NCI-H1048 (cell line): ENCODE results near the gene EVI5.
"Not testable (repeated sequence)": the region's sequence is repeated elsewhere in the genome, so short reads cannot be mapped to it uniquely, and the experiment has no call there.

Source experiments
- DNase-seq: peaks from one replicate; lab custom pipeline; 2025; lab: John Stamatoyannopoulos, UW

The EVI5 gene

DNA sequence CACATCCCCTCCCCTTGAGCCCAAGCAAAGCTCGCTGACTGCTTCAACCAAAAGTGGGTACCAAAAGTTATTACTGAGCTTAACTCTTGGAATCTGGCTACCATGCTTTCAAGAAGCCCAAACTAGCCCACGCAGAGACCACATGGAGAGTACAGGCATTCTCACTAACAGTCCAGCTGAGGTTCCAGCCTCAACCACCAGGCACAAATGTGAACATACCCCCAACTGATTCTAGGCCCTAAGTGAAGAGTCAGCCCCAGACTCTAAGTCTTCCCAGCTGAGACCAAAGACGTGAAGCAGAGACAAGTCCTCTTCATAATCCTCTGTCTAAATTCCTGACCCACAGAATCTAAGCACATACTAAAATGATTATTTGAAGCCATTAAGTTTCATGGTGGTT is 36.8 kb downstream of the EVI5 start:
- no peak for DNase-seq

DNA sequence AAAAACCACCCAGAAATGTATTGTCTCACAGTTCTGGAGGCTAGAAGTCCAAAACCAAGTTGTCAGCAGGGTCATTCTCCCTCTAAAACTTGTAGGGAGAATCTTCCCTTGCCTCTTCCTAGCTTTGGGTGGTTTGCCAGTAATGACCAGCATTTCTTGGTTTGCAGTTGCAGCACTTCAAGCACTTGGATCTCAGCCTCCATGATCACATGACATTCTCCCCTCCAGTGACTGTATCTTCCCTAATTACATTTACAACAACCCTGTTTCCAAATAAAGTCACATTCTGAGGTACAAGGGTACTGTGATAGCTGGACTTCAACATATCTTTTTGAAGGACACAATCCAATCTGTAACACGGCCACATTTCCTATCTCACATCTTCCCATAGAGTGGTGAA is 37.2 kb downstream of the EVI5 start:
- DNase-seq = no peak

GRCh38 chr1:92746255-92746654 is 38.7 kb downstream of the EVI5 start:
- DNase-seq = not testable (repeated sequence)

- DNase-seq = no peak
Observed at GRCh38 chr1:92743221-92743620, 41.7 kb downstream of the EVI5 start.

DNA sequence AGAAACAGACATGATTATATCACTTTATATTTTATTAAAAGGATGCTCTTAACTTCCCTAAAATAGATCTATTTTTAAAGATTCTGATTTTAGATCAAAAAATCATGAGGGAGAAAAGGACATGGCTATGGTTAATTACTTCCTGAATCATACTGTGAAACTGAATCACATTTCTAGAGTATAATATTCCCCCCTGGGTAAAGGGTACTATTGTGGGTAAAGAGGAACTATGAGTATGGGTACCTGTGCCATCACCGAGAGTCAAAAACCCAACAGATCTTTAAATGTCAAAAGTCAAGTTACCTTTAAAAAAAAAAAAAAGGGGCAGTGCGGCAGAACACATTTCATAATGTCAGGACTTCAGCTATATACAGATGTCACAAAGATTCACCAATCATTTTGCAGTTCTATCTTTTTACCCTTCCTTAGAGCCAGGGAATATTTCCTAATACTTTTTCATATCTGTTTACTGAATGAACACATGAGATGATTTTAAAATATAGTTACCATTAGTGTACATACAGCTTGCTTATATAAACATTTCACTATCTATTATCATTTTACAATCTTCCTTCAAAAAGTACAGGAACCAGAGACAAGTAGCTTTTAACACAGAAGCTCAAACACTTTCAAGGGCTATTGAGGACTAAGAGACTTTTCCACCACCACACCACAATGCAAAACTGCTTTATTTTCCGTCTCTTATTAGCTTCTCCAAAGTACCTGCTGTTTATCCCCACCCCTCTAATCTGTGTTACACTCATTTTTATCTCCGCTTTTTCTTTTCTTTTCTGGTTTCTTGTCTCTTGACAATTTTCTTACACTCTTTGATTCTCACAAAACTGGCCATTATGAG is 45.0 kb downstream of the EVI5 start:
- no peak for DNase-seq

DNA sequence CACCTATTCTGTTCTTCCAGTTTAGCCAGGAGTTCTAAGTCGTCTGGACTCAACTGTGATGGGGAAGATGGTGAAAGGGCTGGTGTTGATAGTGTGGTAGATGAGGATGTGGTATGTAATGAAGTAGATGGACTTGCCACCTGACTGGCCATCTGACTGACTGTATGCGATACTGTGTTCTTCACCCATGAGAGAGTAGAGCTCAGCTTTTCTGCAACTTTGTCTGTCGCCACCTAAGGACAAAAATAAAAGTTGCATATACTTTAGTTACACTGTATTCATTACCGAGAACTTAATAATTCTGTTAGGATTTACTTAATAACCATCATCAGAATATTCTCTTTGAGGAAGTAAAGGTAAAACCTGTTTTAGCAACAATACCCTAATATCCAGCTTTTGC is 48.5 kb downstream of the EVI5 start:
- DNase-seq = no peak

GRCh38 chr1:92730476-92730875 is 54.4 kb downstream of the EVI5 start:
- no peak for DNase-seq

DNA sequence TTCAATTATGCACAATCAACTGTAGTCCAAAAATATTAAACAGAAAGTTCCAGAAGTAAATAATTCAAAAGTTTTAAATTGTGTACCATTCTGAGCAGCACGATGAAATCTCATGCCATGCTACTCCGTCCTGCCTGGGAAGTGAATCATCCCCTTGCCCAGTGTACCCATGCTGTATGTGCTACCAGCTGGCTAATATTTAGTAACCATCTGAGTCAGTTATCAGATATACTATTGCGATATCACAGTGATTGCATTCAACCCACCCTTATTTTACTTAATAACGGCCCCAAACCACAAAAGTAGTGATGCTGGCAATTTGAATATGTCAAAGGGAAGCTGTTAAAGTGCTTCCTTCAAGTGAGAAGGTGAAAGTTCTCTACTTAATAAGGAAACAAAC is 56.2 kb downstream of the EVI5 start:
- DNase-seq = no peak

DNA sequence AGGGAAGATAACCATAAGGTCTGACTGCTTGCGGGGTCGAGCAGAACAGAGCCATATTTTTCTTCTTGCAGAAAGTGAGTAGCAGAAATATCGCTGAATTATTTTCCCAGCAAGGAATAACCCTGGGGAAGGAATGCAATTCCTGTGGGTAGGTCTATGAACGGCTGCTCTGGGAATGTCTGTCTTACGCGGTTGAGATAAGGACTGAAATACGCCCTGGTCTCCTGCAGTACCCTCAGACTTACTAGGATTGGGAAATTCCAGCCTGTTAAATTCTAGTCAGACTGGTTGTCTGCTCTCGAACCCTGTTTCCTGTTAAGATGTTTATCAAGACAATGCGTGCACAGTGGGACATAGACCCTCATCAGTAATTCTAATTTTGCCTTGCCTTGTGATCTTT is 61.2 kb downstream of the EVI5 start:
- not testable (repeated sequence) for DNase-seq

DNA sequence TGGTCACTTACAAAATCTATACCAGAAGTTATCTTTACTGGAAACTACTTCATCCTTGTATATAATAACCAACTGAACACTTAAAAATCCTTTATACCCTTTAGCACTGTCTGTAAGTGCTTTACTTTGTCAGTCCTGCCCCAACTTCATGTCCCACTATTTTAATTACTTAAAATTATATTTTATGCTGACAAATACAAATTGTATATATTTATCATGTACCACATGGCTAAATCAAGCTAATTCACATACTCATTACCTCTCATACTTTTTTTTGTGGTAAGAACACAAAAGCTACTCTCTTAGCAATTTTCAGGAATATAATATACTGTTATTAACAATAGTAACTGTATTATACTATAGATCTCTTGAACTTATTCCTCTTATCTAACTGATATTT is 63.0 kb downstream of the EVI5 start:
- DNase-seq = no peak

GRCh38 chr1:92721157-92721556 is 63.8 kb downstream of the EVI5 start:
- not testable (repeated sequence) for DNase-seq

- DNase-seq = not testable (repeated sequence)
Observed at GRCh38 chr1:92715476-92715951, 69.4 kb downstream of the EVI5 start.

DNA sequence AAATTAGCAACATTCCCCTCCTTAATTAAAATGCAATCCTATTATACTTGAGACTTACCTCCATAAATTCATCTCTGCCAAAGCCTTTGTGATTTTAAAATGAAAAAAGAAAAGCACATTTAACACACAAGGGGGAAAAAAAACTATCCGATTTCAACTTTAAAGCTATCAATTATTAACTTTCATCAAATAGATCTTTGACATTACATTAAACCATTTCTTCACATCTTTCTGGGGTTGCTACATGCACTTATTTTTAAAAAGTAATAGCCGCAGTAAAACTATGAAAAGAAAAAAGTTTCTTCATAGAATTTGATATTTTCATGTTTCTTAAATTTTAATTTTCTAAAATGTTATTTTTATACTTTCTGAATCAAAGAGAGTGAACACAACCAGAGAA is 71.0 kb downstream of the EVI5 start:
- DNase-seq = no peak

GRCh38 chr1:92711473-92712165 is 73.3 kb downstream of the EVI5 start:
- no peak for DNase-seq

DNA sequence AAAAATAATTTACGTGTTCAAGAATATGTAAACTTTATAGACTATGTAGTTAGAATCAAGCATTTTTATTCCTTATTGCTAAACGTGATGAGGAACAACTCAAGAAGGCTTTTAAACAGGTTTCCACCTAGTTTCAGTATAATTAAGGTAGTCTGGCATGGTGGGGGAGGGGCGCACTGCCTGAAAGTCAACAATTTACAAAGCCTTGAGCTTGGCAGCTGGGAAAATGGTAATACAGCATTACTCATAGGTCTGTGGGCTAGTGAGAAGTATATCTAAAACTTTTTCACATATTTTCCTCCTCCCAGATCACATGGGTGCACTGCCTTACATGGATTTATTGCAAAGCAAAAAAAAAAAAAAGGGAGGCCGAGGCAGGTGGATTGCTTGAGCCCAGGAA is 75.2 kb downstream of the EVI5 start:
- DNase-seq = no peak

- no peak for DNase-seq
Observed at GRCh38 chr1:92708368-92708950, 76.4 kb downstream of the EVI5 start.

GRCh38 chr1:92707709-92708108 is 77.2 kb downstream of the EVI5 start:
- DNase-seq = no peak

DNA sequence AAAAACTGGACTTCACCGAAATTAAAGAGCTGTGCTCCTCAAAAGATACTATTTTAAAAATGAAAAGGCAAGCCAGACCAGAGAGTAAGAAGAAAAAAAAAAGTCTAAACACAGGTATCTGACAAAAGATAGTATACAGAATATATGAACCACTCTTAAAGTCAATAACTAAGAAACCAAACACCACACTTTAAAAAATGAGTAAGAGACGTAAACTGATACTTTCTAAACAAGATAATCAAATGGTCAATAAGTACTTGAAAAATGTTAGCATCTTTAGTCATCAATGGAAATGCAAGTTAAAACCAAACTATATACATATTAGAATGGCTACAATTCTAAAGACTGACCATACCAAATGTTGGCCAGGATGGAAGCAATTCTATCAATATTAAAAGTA is 77.6 kb downstream of the EVI5 start:
- no peak for DNase-seq

GRCh38 chr1:92705446-92705845 is 79.5 kb downstream of the EVI5 start:
- no peak for DNase-seq

- DNase-seq = no peak
Observed at GRCh38 chr1:92701147-92701546, 83.8 kb downstream of the EVI5 start.

DNA sequence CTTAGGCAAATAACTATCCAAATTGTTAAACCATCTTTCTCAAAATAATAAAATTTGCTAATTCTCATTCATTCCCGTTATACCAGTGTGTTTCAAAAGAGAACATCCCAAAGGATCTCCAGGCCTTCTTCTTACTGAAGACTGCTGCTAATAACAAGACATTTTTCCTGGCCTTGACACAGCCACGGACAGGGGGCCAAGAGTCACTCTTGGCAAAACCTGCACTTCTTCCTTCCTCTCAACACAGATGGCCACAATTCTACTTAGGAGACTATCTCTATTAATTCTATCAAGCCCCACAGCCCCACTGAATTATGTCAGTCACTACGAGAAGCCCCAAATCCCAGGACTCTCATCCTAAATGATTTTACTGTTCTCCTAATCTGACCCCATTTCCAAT is 86.0 kb downstream of the EVI5 start:
- DNase-seq = no peak

- DNase-seq = no peak
Observed at GRCh38 chr1:92695104-92695503, 89.8 kb downstream of the EVI5 start.

- DNase-seq = no peak
Observed at GRCh38 chr1:92691925-92692324, 93.0 kb downstream of the EVI5 start.
